GM08714 (cell line): Measurements from ENCODE around the gene GNPTAB.
"Not testable (repeated sequence)": the region's sequence is repeated elsewhere in the genome, so short reads cannot be mapped to it uniquely, and the experiment has no call there.

ENCODE experiments used
- H3K4me3 ChIP-seq: fragments of 200-500 bp; sonication (Bioruptor generic); 2 replicates; pipeline ENCODE4 v1.5.1; 2014; ENCODE audit warnings: mild to moderate bottlenecking, low read length, inconsistent platforms
- ZNF274 ChIP-seq: IDR thresholded peaks from 2 replicates; pipeline ENCODE4 v1.6.1; 2012; ENCODE audit warnings: mild to moderate bottlenecking, low read depth, low read length

The GNPTAB gene

DNA sequence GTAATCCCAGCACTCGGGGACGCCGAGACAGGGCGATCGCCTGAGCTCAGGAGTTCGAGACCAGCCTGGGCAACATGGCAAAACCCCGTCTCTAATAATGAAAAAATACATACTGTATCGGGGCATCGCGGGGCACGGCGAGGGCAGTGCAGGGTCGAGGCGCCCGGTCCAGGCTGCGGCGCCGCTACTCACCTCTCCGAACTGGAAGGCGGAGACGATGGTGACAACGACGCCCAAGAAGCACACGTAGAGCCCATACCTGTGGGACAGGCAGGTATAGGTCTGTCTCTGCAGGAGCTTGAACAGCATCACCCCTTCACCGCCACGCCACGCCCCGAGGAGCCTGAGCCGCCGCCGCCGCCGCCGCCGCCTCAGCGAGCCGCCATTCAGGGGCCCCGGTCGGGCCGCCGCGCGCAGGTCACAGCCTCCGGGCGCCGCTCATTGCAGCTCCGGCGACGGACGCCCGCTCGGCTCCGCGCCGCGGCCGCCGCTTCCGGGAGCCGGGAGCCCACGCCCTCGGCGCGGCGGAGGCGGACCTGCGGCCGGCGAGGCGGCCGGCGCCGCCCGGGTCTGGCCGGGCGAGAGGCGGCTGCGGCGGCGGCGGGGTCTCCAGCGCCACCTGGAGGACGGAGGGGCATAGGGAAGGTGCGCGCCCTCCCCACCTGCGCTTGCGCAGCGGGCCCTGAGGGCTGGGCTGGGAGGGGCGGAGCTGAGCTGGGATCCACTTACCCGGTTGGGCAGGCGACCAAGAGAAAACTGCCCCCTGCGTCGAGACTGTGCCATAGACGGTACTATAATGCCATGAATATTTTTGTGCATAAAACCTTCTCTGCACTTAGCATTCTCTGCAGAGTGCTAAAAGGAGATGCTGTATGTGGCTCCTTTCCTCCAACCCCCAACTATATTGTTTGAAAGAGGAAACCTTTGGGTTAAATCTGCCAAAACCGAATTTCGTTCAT lies at the start of gene GNPTAB:
Gene GNPTAB, minus strand, starts transcription at position 593 of the 959 bp plus-strand sequence. Its CDS starts 284 bp downstream, at position 309.
- H3K4me3 ChIP-seq: peak within 1 kb of the TSS; percentile 79
- no peak for TF ChIP-seq ZNF274

DNA sequence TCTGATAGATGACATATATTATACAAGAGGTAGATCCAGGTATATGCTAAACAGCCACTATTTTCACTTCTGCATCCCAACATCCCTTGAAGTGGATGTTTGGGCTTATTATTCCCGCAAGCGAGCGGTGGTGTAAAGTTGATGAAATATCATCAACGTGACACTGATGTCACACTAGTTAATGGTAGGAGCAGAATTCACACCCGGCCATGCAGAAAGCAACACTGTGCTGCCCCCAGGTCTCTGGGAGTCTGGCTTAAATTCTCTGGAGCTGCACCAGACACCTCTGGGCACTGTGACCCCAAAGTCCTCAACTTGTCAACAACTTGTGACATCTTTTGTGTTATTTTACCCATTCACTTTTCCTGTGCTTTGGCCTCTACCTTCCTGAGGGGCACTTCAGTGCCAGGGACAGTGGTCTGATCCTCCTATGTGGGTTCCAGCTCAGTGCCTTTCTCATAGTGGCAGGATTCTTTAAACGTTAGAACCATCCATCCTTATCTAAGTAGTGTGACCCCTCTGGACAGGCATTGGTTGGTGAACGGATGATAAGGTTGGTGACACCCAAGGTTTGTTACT lies 47.6 kb upstream of the GNPTAB start:
- H3K4me3 ChIP-seq: peak overlapping the region; percentile 75
- no peak for TF ChIP-seq ZNF274

DNA sequence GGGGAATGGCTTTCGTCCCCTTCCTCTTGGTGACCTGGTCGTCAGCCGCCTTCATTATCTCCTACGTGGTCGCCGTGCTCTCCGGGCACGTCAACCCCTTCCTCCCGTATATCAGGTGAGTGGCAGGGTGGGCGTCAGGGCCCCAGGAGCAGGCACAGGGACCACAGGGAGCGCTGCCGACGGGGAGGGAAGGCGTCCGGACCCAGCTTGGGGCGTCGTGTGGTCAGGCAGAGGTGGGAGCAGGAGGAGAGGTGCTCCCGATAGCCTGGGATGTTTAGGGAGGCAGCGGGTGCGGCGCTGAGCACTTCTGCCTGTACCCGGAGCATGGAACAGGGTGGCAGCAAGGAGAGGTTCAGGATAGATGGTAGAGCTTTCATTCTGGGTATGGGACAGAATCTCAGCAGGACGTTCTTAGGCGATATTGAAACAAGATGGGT lies 47.1 kb upstream of the GNPTAB start:
- peak overlapping the region; percentile 75 for H3K4me3 ChIP-seq
- TF ChIP-seq ZNF274: no peak

DNA sequence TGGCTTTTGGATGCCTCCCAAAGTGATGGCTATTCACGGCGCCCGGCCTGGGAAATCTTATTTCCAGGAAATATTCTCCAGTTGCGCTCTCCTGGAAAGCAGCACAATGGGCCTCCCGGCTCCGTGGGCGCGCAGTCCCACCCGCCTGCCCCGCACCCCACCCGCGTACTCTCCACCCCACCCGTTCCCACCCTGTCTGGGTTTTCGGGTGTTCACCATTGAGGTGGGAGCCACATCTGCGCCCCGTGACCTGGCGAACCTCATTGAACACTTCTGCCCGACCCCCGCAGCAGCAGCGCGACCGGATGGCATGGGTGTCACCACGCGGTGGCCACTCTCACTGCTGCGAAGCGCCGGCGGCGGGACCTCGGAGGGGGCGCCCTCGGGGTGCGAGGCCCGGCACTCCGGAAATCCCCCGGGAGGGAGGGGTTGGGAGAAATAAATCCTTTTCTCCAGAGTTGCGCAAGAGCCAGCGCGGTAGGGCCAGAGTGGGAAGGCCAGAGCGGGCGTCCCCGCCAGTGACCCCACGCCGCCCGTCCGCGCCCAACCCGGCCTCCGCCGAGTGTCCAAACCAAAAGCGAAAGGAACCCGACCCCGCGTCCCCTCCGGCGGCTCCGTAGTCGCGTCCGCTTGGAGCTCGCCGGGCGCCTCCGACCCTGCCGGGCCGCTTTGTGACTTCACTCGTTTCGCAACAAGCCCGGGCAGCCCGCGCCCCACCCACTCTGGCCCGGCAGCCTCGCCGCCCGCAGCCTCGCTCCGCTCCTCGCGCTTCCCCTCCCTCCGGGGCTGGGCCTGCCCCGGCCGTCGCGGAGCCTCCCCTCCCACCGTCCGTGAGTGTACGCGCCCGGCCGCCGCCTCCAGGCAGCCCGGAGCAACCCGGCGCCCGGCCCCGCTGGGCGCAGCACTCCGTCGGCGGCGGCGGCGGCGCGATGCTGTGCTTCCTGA lies 46.4 kb upstream of the GNPTAB start, which contains the start of gene DRAM1:
Gene DRAM1, plus strand, starts transcription at position 720 of the 945 bp plus-strand sequence. Its CDS starts 210 bp downstream, at position 930.
- no peak for TF ChIP-seq ZNF274
- peak within 1 kb of the TSS; percentile 75 for H3K4me3 ChIP-seq

DNA sequence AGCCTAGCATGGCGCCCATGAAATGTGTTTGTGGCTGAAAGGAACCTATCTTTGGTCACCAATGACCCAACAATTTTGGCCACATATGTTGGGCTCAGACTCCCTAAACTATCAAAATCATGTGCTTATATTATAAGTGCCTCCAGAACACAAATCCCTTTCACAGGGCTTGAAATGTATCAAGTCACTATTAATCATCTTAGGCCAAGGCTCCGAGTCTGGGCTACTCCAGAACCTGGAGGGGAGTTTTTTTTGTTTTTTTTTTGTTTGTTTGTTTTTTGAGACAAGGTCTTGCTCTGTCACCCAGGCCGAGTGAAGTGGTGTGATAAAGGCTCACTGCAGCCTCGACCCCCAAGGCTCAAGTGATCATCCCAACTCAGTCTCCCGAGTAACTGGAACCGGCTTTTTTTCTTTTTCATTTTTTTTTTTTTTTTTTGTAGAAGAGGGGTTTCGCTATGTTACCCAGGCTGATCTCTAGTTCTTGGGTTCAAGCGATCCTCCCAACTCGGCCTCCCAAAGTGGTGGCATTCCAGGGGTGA lies 45.6 kb upstream of the GNPTAB start:
- peak overlapping the region; percentile 75 for H3K4me3 ChIP-seq
- TF ChIP-seq ZNF274: no peak

DNA sequence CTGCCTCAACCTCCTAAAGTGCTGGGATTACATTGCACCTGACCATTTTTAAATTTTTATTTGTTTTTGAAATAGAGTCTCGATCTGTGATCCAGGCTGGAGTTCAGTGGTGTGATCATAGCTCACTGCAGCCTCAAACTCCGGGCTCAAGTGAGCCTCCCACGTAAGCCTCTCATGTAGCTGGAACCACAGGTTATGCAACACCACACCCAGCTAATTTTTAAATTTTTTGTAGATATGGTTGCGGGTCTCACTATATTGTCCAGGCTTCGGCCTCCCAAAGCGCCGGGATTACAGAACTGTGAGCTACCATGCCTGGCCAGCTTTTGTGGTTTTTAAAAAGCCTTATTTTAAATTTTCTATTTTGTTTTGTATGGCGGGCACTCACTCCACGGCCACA lies 44.4 kb upstream of the GNPTAB start:
- TF ChIP-seq ZNF274: no peak
- H3K4me3 ChIP-seq: no peak overlapping the region

DNA sequence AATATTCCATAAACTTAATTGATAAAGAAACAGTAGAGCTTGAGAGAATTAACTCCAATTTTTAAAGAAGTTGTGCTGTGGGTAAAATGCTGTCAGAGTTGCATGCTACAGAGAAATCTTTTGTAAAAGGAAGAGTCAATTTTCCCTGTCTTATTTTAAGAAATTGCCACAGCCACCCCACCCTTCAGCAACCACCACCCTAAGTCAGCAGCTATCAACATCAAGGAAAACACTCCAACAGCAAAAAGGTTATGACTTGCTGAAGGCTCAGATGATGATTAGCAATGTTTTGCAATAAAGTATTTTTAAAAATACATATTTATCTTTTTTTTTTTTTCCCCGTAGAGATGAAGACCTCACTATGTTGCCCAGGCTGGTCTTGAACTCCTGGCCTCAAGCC lies 40.2 kb upstream of the GNPTAB start:
- H3K4me3 ChIP-seq: no peak overlapping the region
- no peak for TF ChIP-seq ZNF274

DNA sequence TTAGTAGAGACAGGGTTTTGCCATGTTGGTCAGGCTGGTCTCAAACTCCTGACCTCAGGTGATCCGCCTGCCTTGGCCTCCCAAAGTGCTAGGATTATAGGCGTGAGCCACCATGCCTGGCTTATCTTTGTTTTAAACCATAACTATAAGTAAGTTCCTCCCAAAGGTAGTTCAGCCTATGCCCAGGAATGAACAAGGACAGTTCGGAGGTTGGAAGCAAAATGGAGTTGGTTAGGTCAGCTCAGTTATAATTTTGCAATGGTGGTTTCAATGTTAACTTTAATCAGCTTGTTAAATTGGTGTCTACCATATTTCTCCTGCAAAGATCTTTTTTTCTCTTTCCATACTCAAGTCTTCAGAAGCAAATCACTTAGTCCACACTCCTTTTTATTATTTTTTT lies 36.9 kb upstream of the GNPTAB start:
- H3K4me3 ChIP-seq: not testable (repeated sequence)

DNA sequence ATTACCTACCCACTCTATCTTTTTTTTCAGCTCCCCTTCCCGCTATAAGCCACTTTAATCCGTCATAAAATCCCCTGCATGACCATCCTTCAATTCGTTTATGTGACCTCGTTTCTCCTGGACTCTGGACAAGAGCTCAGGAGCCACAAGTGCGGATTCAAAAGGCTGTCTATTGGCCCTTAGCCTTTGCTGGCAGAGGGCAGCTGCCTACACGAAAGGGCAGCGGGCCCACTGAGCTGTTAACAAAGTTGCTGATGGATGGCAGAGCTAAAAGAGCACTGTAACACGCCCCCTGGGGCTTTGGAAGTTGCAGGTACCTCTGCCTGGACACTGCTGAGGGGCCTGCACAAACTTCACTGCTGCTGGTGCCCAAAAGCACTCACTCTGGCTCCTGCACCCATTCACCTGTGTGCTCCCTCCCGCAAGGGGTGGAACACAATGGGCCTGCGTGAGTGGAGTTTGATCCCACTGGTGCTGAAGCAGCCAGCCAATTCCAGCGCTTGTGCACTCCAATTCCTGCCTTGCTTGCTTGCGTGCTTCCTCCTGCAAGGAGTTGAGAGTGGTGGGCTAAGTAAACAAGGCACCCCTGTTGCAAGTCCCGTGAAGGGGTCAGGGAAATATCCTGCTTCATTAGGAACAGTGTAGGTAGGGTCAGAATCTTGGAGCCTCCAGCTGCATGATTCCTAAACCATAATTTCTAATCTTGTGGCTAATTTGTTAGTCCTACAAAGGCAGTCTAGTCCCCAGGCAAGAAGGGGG lies 36.0 kb upstream of the GNPTAB start:
- H3K4me3 ChIP-seq: no peak overlapping the region
- TF ChIP-seq ZNF274: no peak

DNA sequence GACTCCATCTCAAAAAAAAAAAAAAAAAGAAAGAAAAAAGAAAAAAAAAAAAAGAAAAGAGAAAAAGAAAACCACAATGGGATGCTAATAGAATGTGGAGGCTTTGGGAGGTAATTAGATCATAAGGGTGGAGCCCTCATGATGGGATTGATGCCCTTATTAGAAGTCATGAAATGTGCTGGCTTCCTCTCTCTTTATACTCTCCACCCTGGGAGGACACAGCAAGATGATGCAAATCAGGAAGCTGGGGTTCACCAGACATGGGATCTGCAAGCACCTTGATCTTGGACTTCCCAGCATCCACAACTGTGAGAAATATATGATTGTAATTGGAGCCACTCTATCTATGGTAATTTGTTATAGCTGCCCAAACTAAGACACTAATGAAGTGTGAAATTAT lies 33.2 kb upstream of the GNPTAB start:
- no peak overlapping the region for H3K4me3 ChIP-seq
- no peak for TF ChIP-seq ZNF274

DNA sequence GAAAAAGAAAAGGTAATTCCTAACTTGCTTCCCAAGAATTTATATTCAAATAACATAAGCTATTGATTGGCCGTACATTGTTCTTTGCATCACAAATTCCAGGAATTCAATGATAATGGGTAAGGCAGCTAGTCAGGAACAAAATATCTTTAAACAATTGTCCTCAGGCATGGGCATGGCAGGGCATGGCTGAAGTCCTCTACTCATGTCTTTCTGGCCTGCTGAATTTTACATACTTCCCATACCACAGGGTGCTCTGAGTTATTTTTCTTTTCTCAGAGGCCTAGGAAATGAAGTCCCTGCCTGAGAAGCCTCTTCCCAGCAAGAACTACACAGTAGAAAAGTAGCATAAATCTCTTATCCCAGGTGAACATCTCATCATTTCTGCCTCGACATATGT lies 31.5 kb upstream of the GNPTAB start:
- TF ChIP-seq ZNF274: no peak
- H3K4me3 ChIP-seq: no peak overlapping the region

DNA sequence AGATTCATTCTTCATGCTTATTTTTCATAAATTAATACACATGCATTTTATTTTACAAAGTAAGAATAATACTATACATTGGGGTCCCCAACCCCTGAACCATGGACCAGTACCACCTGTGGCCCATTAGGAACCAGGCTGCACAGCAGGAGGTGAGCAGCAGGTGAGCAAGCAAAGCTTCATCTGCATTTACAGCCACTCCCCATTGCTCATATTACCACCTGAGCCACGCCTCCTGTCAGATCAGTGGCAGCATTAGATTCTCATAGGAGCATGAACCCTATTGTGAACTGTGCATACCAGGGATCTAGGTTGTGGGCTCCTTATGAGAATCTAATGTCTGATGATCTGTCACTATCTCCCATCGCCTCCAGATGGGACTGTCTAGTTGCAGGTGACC lies 30.9 kb upstream of the GNPTAB start:
- not testable (repeated sequence) for H3K4me3 ChIP-seq

DNA sequence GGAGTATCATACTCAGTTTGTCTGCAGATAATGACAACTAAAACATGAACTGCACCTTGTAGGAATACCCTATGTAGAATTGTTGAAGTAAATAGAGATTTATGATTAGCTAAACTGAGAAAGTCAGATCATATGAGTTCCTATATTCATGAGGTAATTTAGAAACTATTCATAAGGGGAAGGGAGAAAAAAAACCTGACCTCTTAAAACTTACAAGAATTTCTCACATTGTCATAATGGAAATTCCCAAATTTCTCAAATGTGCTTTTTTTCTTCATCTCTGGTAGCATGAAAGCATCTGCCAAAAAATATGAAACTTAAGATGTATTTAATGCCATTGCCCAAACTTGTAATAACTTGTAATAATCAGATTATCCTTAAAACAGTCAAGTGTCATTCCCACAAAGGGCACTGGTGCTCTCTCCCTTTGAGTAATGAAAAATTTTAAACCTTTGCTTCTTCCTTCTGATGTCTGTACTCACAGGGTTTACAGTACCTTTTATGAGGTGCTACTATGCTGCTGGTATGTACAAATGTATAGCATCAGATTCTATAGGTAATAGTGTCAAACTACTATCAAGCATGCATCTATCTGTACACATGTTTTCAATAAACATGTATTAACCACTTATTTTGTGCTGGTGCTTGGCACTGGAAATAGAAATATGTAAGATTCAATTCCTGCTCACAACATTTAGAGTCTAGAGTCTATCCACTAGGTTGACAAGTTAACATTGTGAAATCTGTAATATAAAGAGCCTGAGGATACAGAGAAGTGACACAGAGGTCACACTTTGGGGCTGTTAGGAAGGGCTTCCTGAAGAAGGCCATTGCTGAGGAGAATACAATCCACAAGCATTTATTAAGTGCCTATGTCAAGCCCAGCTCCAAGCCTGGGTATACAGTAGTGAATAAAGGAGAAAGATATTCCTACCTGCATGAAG lies 29.2 kb upstream of the GNPTAB start:
- no peak for TF ChIP-seq ZNF274
- H3K4me3 ChIP-seq: no peak overlapping the region
